MM.1S (cell line): Measurements from ENCODE around the gene HNRNPA3.

ENCODE experiments used
- DNase-seq: peaks from one replicate; pipeline ENCODE4 v3.0.0-alpha.2; 2015
- H2AFZ ChIP-seq: fragments of 300-600 bp; sonication (generic); 2 replicates; pipeline ENCODE4 v1.6.0; 2016; ENCODE audit warnings: antibody characterized with exemption, low read length
- H3F3A ChIP-seq: fragments of 300-600 bp; sonication (generic); 2 replicates; pipeline ENCODE4 v1.6.1; 2016; ENCODE audit warnings: mild to moderate bottlenecking, antibody characterized with exemption, low read length, moderate library complexity, mixed read lengths; ENCODE audit not compliant: insufficient read depth
- H3K27ac ChIP-seq: fragments of 300-600 bp; sonication (generic); 2 replicates; pipeline ENCODE4 v1.5.1; 2016; ENCODE audit warnings: mild to moderate bottlenecking, low read length
- H3K27me3 ChIP-seq: fragments of 300-600 bp; sonication (generic); replicated peaks from 2 replicates; pipeline ENCODE4 v1.6.0; 2016; ENCODE audit warnings: low read length; ENCODE audit not compliant: insufficient read depth
- H3K36me3 ChIP-seq: fragments of 300-600 bp; sonication (generic); replicated peaks from 2 replicates; pipeline ENCODE4 v1.6.1; 2016; ENCODE audit warnings: mild to moderate bottlenecking, low read length, mixed read lengths; ENCODE audit not compliant: insufficient read depth
- H3K4me1 ChIP-seq: fragments of 300-600 bp; sonication (generic); 2 replicates; pipeline ENCODE4 v1.6.1; 2016; ENCODE audit warnings: low read length, mixed read lengths
- H3K4me2 ChIP-seq: fragments of 300-600 bp; sonication (generic); 2 replicates; pipeline ENCODE4 v1.6.0; 2016; ENCODE audit warnings: low read depth, low read length
- H3K4me3 ChIP-seq: fragments of 300-600 bp; sonication (generic); 2 replicates; pipeline ENCODE4 v1.5.1; 2016; ENCODE audit warnings: low read length, mixed read lengths
- H3K79me2 ChIP-seq: fragments of 300-600 bp; sonication (generic); 2 replicates; pipeline ENCODE4 v1.6.1; 2016; ENCODE audit warnings: mixed run types, low read length, mixed read lengths
- H3K9ac ChIP-seq: fragments of 300-600 bp; sonication (generic); 2 replicates; pipeline ENCODE4 v1.6.1; 2016; ENCODE audit warnings: low read length, mixed read lengths
- H3K9me2 ChIP-seq: fragments of 300-600 bp; sonication (generic); replicated peaks from 2 replicates; pipeline ENCODE4 v1.6.1; 2016; ENCODE audit warnings: mild to moderate bottlenecking, low read length, mixed read lengths; ENCODE audit not compliant: insufficient read depth
- H3K9me3 ChIP-seq: fragments of 300-600 bp; sonication (generic); replicated peaks from 2 replicates; pipeline ENCODE4 v1.6.1; 2016; ENCODE audit warnings: mild to moderate bottlenecking, low read length, mixed read lengths; ENCODE audit not compliant: insufficient read depth
- H4K20me1 ChIP-seq: fragments of 300-600 bp; sonication (generic); 2 replicates; pipeline ENCODE4 v1.6.1; 2016; ENCODE audit warnings: mild to moderate bottlenecking, low read length, moderate library complexity, mixed read lengths; ENCODE audit not compliant: insufficient read depth
- CTCF ChIP-seq: fragments of 300-600 bp; sonication (generic); IDR thresholded peaks from 2 replicates; pipeline ENCODE4 v1.5.1; 2016; ENCODE audit warnings: antibody characterized with exemption, low read length, mixed read lengths
- EZH2 ChIP-seq: fragments of 300-600 bp; sonication (generic); optimal IDR thresholded peaks from 2 replicates; pipeline ENCODE3; 2017; ENCODE audit warnings: low read depth, mild to moderate bottlenecking, antibody characterized with exemption, low read length, mixed read lengths
- EZH2phosphoT487 ChIP-seq: fragments of 300-600 bp; sonication (generic); IDR thresholded peaks from 2 replicates; pipeline ENCODE4 v1.6.1; 2018; ENCODE audit warnings: antibody characterized with exemption, low read length

The HNRNPA3 gene

DNA sequence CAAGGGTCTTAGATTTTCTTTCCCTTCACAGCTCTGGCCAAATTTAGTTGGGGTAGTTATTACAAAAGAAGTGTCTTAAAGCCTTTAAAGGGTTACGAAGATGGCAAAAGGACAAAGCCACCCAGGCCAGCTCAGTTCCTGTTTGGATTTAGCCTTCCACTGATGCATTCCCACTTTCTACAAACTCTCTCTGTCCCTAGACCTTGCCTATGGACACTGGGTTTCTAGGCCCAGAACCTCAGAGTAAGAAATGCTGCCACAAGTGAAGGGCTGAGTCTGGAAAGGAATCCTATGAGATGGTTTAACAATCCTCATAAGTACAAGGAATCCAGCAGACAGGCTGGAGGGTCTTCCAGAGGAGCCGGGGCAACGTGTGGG lies 38.6 kb downstream of the HNRNPA3 start:
- Histone ChIP-seq H3K36me3 (no peaks in the 10 kb centered on the region), H3K9ac (no peak overlapping the region), H3F3A (no peaks in the 10 kb centered on the region), H3K9me2 (no peaks in the 10 kb centered on the region), H3K27ac (no peak overlapping the region), H3K79me2 (peaks cover 100% of the 10 kb centered on the region), H3K4me3 (no peak overlapping the region), H2AFZ (no peak overlapping the region), H3K27me3 (no peaks in the 10 kb centered on the region), H3K9me3 (no peaks in the 10 kb centered on the region), H3K4me2 (no peak overlapping the region), H4K20me1 (peaks cover 49% of the 10 kb centered on the region), H3K4me1 (no peaks in the 10 kb centered on the region)
- no peak for DNase-seq
- TF ChIP-seq EZH2phosphoT487, result no peak
- no peak for TF ChIP-seq CTCF
- TF ChIP-seq EZH2, result no peak

DNA sequence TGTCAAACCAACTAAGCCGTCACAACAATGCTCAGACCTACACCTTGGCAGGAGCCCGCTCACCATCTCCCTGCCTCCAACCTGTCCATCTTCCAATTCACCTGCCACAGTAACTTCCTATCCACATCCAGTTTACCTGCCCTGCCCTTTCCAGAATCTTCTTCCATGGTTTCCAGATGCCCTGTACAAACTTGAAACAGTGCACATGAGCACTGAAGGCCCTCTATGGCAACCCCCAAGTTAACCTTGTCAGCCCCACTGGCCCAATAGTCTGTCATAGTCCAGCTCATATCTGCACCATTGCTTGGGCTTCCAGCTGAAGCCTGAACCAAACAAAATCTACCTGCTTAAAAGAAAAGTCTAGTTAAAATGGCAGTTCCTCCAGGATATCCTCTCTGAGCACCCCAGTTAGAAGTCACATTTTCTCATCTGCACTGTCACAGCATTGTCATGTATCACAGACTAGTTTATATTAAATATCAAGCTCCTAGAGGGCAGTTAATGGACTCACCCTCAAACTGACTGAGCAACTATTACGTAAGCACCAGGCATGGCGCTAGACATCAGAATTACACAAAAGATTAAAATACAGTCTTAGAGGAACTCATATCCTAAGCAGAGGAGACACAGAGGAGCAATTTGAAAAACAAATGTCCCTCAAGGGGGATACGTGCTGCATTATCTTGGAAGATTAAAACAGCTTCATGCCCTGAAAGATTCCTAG lies 40.4 kb downstream of the HNRNPA3 start:
- Histone ChIP-seq H2AFZ (no peak overlapping the region), H3K4me1 (no peaks in the 10 kb centered on the region), H3K27me3 (no peaks in the 10 kb centered on the region), H3F3A (no peaks in the 10 kb centered on the region), H3K36me3 (no peaks in the 10 kb centered on the region), H3K27ac (no peak overlapping the region), H4K20me1 (peaks cover 62% of the 10 kb centered on the region), H3K9ac (no peak overlapping the region), H3K79me2 (peaks cover 100% of the 10 kb centered on the region), H3K9me3 (no peaks in the 10 kb centered on the region), H3K4me3 (no peak overlapping the region), H3K9me2 (no peaks in the 10 kb centered on the region), H3K4me2 (no peak overlapping the region)
- DNase-seq, result no peak
- no peak for TF ChIP-seq EZH2phosphoT487
- TF ChIP-seq CTCF, result no peak
- no peak for TF ChIP-seq EZH2

DNA sequence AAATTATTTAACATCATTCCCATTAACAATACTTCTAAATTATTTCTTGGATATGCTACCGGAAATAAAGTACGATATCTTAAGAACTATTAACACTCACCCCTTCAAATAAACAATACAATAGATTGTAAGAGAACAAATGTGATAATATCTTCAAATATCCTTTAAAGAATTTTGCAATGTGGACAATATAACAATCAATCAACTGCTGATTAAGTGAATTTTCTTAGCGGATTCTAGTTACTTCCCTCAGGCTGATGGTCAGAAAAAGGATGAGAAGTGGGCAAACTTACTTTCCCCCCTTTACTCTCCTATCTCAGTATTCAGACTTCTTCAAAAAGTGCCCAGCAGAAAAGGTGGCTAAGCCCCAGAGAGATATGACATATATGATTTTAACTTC lies 41.1 kb downstream of the HNRNPA3 start:
- H3K4me1 ChIP-seq, result no peaks in the 10 kb centered on the region
- H3K9ac ChIP-seq, result no peak overlapping the region

More for the DNA sequence above, 41.1 kb downstream of the HNRNPA3 start:
- Histone ChIP-seq H3K4me2 (no peak overlapping the region), H3F3A (no peaks in the 10 kb centered on the region), H4K20me1 (peaks cover 63% of the 10 kb centered on the region), H3K9me2 (no peaks in the 10 kb centered on the region), H3K27me3 (no peaks in the 10 kb centered on the region), H3K36me3 (no peaks in the 10 kb centered on the region), H3K79me2 (peaks cover 100% of the 10 kb centered on the region), H3K4me3 (no peak overlapping the region), H3K9me3 (no peaks in the 10 kb centered on the region), H3K27ac (no peak overlapping the region), H2AFZ (no peak overlapping the region)
- DNase-seq, result no peak
- TF ChIP-seq EZH2phosphoT487 (no peak), CTCF (no peak), EZH2 (no peak)
